GM21825 (cell line): Measurements from ENCODE around the gene MACROD1.
"Not testable (repeated sequence)": the region's sequence is repeated elsewhere in the genome, so short reads cannot be mapped to it uniquely, and the experiment has no call there.

Experiments
- ATAC-seq: cut with Tn5 transposase; IDR thresholded peaks from one replicate; pipeline ENCODE4 v1.9.1; 2021; ENCODE audit warnings: mild to moderate bottlenecking, moderate library complexity; ENCODE audit not compliant: unreplicated experiment

MACROD1 gene

DNA sequence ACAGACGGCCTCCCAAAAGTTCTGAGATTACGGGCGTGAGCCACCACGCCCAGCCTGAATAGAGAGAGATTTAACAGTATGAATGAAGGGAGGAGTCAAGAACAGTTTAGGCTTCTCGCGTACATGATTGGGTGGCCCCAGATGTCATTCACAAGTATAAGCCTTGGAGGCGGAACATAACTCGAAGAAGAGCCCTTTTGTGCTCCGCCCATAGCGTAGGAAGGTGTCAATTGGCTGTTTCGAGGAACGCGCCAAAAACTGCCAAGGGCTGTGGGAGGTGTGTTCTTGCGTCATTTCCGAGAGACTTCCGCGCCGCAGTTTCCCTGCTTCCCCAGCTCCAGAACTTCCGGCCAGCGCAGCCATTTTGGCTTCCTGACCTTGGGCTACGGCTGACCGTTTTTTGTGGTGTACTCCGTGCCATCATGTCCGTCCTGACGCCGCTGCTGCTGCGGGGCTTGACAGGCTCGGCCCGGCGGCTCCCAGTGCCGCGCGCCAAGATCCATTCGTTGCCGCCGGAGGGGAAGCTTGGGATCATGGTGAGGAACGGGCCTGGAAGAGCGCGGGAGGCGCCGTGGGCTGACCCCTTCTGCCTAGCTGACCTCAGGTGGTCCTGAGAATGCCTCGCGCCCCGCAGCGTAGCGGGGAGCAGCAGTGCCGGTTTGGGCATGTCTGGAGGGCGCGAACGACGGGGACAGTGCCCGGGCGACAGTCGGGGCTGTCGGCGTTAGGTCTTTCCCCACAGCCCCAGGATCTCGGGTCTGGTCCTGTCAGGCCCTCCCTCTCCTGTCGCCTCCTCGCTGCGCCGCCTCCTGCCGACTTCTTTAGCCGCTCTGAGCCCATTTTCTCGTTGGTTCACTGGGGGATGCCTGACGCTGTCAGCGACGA, 191.4 kb downstream of the MACROD1 start, which contains the start of gene COX8A:
Gene COX8A, plus strand, starts transcription at position 362 of the 885 bp plus-strand sequence. Its CDS starts 61 bp downstream, at position 423.
- ATAC-seq: peak; percentile 89

DNA sequence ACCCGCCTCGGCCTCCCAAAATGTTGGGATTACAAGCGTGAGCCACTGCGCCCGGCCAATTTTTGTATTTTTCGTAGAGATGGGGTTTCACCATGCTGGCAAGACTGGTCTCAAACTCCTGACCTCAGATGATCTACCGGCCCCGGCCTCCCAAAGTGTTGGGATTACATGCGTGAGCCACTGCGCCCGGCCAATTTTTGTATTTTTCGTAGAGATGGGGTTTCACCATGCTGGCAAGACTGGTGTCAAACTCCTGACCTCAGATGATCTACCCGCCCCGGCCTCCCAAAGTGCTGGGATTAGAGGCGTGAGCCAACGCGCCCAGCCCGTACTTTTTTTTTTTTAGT, 192.0 kb downstream of the MACROD1 start:
- ATAC-seq: not testable (repeated sequence)

DNA sequence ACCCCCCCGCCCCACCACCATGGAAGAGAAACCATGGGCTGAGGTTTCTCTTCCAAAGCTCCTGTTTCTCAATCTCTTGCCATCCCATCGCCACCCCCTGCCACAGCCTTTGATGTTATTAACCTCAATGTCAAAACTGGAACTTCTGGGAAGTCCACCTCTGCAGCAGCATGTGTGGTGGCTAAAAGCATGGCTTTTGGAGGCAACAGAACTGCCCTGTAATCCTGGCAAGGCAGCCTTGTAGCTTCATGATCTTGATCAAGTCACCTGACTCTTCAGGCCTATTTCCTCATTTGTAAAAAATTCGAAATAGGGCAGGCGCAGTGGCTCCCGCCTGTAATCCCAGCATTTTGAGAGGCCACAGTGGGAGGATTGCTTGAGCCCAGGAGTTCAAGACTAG, 195.0 kb downstream of the MACROD1 start:
- ATAC-seq: no peak

DNA sequence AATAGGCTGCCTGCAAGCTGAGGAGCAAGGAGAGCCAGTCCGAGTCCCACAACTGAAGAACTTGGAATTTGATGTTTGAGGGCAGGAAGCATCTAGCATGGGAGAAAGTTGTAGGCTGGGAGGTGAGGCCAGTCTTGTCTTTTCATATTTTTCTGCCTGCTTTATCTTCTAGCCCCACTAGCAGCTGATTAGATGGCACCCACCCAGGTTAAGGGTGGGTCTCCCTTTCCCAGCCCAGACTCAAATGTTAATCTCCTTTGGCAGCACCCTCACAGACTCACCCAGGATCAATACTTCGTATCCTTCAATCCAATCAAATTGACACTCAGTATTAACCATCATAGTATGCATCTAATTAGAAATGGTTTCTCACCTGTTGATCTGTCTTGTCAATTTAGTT, 196.5 kb downstream of the MACROD1 start:
- ATAC-seq: no peak

DNA sequence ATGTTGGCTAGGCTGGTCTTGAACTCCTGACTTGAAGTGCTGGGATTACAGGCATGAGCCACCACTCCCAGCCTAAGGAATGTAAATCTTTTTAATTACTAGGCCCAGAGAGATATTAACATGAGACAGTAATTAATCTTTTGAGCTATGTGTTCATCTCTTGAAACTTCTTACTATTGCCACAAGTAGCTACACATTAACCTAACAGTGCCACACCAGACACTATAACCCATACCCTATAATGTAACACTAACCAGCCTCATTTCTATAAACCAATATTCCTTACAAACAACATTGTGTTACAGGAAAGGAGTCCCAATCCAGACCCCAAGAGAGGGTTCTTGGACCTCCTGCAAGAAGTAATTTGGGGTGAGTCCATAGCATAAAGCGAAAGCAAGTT, 199.5 kb downstream of the MACROD1 start:
- no peak for ATAC-seq

DNA sequence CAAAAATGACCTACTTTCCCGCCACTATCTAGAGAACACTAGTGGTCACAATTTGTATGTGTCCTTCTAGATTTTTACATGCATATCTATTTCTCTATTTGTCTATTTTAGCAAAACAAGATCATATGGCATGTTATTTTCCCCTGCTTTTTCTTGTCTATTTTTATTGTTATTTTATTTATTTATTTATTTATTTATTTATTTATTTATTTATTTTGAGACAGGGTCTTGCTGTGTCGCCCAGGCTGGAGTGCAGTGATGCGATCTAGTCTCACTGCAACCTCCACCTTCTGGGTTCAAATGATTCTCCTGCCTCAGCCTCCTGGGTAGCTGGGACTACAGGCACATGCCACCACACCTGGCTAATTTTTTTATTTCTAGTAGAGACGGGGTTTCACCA, 202.0 kb downstream of the MACROD1 start:
- not testable (repeated sequence) for ATAC-seq

DNA sequence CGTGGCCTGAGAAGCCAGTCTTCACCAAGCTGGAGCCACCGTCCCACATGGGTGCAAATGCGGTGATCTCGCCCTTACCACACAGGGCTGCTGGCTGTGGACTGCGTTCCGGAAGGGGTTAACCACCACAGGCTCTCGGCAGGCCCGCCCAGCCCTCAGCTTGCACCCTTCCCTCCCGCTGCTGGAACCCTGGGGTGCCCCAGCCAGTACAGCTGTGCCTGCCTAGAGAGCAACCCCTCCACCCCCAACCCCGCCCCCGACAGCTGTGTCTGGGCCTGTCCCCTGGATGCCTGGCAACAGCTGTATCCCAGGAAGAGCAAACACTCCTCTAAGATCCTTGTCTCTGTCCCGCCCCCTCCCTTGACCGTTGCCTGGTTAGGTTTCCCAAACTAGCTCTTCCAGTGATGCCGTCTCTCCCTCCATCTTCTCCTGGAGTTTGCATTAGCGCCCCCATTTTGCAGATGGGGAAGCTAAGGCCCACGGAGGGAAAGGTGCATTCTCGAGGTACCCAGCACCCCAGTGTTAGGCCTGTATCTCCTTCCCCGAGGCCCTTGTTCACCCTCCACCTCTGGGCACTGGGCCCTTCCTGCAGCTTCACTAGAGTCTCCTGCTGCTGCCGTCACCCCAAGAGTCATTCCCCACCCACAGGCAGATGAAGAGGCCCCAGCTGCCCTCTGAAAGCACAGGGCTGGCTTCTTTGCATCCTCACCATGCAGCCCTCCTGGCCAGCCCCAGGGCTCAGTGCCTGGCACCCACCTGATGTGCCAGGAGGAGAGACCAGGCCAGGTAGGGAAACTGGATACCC, 204.1 kb downstream of the MACROD1 start:
- ATAC-seq: no peak

DNA sequence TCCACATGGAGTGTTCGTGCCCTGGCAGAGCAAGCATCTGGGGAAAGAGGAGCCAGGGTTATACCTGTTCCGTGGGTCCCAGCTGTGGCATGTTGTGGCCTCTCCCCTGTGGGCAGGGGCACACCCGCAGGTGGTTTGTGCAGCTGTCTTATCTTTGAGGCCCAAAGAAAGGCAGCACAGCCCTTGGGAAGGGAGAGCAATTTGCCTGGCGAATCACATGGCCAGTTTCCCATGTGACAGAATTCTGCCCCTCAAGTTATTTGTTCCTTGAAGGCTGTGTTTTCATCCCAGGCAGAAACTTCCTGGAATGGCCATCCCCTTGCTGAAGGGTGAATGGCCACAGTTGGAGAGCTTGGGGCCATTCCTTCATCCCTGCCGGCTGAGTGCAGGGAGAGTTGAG, 207.9 kb downstream of the MACROD1 start:
- ATAC-seq: no peak

DNA sequence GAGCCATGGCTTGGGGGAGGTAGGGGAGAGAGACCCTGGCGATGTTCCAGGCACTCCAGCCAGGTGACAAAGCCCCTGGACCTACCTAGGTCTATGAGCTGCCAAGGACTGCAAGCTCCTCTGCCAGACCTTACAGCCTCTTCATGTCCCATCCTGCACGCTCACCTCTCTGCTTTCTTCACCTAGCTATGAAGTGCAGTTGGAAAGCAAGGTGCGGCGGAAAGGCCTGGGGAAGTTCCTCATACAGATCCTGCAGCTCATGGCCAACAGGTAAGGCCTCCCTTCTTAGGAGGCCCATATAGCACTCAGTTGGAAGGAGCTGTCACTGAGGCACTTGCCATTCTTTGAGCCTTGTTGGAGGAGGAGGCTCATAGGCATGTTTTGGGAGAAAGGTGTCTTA, 213.3 kb downstream of the MACROD1 start:
- no peak for ATAC-seq

DNA sequence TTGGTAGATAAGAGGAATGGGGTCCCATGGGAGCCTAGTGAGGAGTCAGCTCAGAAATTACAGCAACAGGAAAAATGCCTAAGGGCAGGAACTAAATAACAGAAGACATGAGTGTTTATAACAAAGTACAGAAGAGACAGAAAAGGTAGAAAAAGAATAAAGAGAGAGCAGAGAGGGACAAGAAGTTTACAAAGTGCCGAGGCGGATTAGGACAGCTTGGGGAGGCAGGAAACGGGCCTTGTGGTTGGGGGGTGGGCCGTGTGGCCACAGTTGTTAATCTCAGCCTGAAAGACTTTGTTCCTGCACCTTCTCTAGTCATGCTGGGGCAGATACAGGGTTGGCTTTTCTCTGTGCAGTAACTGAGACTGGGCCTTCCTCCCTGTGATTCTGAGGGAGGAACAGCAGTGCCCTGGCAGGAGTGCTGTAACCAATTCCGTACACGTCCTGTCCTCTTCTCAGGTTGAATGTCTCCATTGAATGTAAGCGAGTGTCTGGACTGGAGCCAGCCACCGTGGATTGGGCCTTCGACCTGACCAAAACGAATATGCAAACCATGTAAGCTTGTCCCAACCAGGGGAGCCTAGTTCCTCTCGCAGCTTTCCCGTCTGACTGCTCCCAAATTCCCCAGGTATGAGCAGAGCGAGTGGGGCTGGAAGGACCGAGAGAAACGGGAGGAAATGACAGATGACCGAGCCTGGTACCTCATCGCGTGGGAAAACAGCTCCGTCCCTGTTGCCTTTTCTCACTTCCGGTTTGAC, 214.0 kb downstream of the MACROD1 start:
- peak; percentile 73 for ATAC-seq
